Coronary artery (tissue), 2 donors: ENCODE measurements around the gene AFMID.
A peak's percentile ranks its signal among the peaks of the same experiment; 100 is the strongest.

ENCODE experiments used
- DNase-seq: peaks from one replicate; pipeline ENCODE4 v3.0.0-alpha.2; 2017; ENCODE audit warnings: low spot score
- H3K27ac ChIP-seq, 2 donors: fragments of 200-600 bp; sonication (generic); one replicate each; pipeline ENCODE4 v1.5.1; 2016 to 2019
- H3K4me3 ChIP-seq: fragments of 200-600 bp; sonication (generic); 2 replicates; pipeline ENCODE4 v1.5.1; 2016; ENCODE audit warnings: mild to moderate bottlenecking, moderate library complexity
- TF ChIP-seq, protein P1 (sequence below): fragments of 200-600 bp; sonication (generic); IDR thresholded peaks from one replicate; pipeline ENCODE4 v1.5.1; 2019; ENCODE audit warnings: antibody characterized with exemption

AFMID gene

DNA sequence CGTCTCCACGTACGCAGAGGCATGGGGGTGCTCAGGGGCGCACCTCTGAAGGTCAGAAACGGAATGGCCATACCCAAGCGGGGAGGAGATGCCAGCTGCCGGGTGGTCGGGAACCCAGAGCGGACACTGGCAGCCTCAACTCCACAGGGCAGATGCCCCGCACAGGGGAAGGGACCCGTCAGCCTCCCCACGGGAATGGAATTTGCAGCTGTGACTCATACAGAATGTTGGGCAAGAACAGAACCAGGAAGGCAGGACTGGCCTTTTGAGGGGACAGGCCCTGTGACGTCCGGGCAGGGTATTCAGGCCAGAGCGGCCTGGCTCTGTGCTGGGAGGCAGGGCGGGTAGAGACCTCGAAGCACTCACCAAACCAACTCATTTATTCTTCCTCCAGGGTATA lies 7.8 kb upstream of the AFMID start:
- Histone ChIP-seq H3K4me3 (no peak overlapping the region), H3K27ac (peak overlapping the region; percentile 81 to 87)
- TF ChIP-seq, protein P1, sequence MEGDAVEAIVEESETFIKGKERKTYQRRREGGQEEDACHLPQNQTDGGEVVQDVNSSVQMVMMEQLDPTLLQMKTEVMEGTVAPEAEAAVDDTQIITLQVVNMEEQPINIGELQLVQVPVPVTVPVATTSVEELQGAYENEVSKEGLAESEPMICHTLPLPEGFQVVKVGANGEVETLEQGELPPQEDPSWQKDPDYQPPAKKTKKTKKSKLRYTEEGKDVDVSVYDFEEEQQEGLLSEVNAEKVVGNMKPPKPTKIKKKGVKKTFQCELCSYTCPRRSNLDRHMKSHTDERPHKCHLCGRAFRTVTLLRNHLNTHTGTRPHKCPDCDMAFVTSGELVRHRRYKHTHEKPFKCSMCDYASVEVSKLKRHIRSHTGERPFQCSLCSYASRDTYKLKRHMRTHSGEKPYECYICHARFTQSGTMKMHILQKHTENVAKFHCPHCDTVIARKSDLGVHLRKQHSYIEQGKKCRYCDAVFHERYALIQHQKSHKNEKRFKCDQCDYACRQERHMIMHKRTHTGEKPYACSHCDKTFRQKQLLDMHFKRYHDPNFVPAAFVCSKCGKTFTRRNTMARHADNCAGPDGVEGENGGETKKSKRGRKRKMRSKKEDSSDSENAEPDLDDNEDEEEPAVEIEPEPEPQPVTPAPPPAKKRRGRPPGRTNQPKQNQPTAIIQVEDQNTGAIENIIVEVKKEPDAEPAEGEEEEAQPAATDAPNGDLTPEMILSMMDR: no peak
- DNase-seq: peak; percentile 88

DNA sequence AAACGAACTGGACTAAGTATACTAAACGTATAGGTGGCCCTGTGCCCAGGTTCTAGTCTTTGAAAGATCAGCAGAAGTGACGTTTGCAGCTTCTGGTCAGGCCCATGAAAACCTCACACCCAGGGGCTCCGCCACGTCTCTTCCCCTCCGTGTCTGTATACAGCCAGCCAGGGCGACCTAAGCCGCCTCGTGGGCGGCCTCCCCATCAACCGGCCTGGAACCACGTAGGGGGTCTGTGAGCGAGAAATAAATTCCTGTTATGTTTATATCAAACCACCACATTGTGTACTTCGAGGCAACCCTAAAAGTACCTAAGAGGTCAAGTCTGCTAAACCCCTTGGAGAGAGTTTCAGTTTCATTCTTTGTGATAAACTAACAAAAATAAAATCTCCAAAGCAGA lies 7.1 kb upstream of the AFMID start:
- no peak overlapping the region for H3K4me3 ChIP-seq
- DNase-seq: no peak
- peak overlapping the region; percentile 81 to 87 for H3K27ac ChIP-seq
- TF ChIP-seq, protein P1: no peak

DNA sequence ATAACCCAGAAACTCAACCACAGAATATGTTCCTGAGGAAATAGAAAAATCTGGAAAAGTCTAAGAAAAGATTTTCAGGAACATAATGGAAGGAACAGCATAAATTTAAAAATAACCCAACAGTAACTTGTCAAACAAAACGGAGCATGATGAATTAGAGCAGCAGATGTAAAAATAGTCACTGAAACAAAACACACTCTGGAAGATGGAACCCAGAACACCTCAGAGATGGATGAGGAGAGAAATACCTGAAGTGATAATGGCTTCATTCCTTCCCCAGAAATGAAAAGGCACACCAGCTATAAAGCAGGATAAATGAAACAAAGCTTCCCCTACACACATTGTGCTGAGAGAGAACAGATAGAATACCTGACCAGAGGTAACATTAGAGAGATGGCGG lies 6.7 kb upstream of the AFMID start:
- H3K4me3 ChIP-seq: no peak overlapping the region
- no peak for DNase-seq
- peak overlapping the region; percentile 81 to 87 for H3K27ac ChIP-seq
- TF ChIP-seq, protein P1: no peak

DNA sequence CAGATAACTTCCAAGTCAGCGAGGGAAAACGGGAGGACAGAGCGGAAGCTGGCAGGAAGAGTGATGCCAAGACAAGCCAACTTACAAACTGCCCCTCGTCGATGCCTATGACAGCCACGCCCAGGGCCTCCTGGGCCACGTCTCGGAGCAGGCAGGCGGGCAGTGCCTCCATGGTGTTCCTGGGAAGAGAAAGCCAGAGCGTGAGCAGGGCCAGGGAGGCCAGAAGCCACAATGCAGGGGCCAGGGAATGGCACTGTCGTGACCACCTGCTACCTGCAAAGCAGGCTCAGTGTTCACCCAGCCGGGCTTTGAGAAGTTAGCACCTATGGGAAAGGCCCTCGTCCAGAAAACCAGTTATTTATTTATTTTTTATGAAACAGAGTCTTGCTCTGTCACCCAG lies 4.7 kb upstream of the AFMID start:
- Histone ChIP-seq H3K27ac (no peak overlapping the region), H3K4me3 (no peak overlapping the region)
- DNase-seq: no peak
- TF ChIP-seq, protein P1: no peak

DNA sequence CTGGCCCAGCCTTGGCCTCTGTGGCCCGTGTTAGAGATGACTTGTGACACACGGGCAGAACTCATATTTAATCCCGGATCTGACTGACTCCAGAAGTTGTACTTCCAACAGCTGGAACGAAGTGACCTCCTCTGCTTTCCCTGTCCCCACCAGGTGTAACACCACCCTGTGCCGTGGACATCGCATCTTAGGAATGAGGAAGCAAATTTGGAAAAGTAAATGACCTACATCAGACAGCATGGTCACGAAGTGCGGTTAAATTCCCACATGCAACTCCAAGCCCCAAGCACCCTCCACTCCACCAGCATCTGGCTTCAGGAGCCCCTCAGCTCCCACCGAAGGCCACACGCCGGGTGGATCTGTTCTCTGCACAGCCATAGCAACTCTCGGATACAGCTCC lies 3.2 kb upstream of the AFMID start:
- Histone ChIP-seq H3K4me3 (no peak overlapping the region), H3K27ac (no peak overlapping the region)
- TF ChIP-seq, protein P1: no peak
- peak; percentile 63 for DNase-seq

DNA sequence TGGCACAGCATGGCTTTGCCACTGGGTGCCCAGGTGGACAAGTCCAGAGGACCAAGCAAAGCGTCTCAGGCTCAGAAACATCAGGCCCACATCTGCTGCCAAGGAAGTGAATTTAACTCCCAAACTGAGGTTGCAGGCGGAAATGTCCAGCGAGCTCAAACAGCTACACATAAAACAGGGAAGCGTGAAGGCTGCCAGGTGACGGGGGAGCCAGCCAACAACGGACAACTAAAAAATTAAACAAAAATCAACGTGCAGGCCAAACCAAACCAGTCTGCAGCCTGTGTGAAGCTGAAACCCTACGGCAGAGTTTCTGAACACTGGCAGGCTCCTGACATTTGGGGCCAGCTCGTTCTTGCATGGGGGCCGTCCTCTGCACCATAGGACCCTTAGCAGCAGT lies 2.8 kb upstream of the AFMID start:
- Histone ChIP-seq H3K4me3 (no peak overlapping the region), H3K27ac (no peak overlapping the region)
- DNase-seq: no peak
- TF ChIP-seq, protein P1: no peak

DNA sequence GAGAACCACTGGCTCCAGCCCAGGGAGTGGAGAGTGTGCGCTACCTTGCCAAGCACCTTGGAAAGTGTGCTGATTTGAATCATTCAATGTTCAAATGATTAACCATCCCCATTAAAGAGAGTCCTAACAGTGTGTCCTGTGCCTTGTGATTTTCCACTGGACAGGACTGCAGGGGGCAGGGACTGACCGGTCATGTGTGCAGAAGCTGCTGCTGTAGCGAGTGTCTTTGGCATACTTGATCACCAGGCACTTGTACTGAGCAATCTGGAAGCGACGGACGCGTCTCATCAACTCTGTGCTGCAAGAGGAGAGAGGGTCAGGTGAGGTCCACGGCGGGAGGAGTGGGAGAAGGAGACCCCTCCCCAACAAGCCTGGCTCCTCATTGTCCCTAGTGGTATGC lies 2.3 kb upstream of the AFMID start:
- Histone ChIP-seq H3K4me3 (no peak overlapping the region), H3K27ac (no peak overlapping the region)
- TF ChIP-seq, protein P1: no peak
- DNase-seq: peak; percentile 66
